ENCODE results near the gene PBX1. TPM values are rescaled to one million over a fixed set of nuclear protein-coding genes. Genes with fewer than 3 reads are reported as not detected.

PBX1 gene
- total and polyA plus RNA-seq, 2 experiments from 2014 or later, result 40.0 to 104 TPM

DNA sequence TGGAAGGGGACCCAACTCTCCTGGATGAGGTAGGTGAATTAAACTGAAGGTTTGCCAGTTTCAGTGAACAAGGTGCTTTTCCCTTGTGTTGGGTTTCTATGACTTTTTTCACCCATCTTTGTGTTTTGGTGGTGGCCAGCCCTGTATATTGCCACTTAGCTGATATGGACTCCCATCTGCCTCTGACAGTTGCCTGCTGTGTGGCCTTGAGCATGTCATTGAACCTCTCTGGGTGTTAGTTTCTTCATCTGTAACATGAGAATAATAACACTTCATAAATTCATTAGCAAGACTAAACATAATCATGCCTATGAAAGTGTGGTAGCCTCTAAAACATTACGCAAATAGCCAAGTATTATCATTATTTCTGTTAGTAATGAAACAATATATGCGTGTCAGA lies 141.7 kb downstream of the PBX1 start:
- DNase-seq (ENCODE audit: low spot score) (no peak), ATAC-seq (no peak)
- H3K27ac Mint-ChIP-seq, result no peak overlapping the region
- peaks cover 6% of the 10 kb centered on the region; the same call in 1 of the 2 replicates for H4K20me1 ChIP-seq (replicated peaks; ENCODE audit: insufficient read depth)
- H3K36me3 Mint-ChIP-seq (ENCODE audit: low read depth), result no peaks in the 10 kb centered on the region
- peaks cover 48% of the 10 kb centered on the region for H3K4me1 ChIP-seq (ENCODE audit: insufficient read depth)
- H3K4me3 Mint-ChIP-seq, result no peak overlapping the region
- H3K4me1 Mint-ChIP-seq, result peaks cover 67% of the 10 kb centered on the region
- no peaks in the 10 kb centered on the region for H3K9me3 Mint-ChIP-seq
- H3K36me3 ChIP-seq (ENCODE audit: insufficient read depth), result no peaks in the 10 kb centered on the region
- TF ChIP-seq ZNF462 (CRISPR knock-in tag; IDR thresholded peaks at IDR 0.05) (no peak), EZH2phosphoT487 (IDR thresholded peaks at IDR 0.05; ENCODE audit: unreplicated experiment) (no peak), JUNB (IDR thresholded peaks at IDR 0.05; ENCODE audit: unreplicated experiment) (no peak)
- H2AFZ ChIP-seq, result no peak overlapping the region
- no peaks in the 10 kb centered on the region for H3F3A ChIP-seq (replicated peaks; ENCODE audit: low read depth)
- no peaks in the 10 kb centered on the region; the same call in 1 of the 2 replicates for H3K9me2 ChIP-seq (ENCODE audit: insufficient read depth)
- H3K4me3 ChIP-seq, result no peak overlapping the region
- peaks cover 99% of the 10 kb centered on the region for H3K79me2 ChIP-seq (replicated peaks; ENCODE audit: insufficient read depth)
- no peaks in the 10 kb centered on the region for H3K27me3 ChIP-seq (ENCODE audit: insufficient read depth)
- no peak overlapping the region for H3K4me2 ChIP-seq
- H3K27me3 Mint-ChIP-seq (ENCODE audit: insufficient read depth, low read depth, poor library complexity), result peaks cover 3% of the 10 kb centered on the region
- H3K27ac ChIP-seq (ENCODE audit: low read depth), result no peak overlapping the region

DNA sequence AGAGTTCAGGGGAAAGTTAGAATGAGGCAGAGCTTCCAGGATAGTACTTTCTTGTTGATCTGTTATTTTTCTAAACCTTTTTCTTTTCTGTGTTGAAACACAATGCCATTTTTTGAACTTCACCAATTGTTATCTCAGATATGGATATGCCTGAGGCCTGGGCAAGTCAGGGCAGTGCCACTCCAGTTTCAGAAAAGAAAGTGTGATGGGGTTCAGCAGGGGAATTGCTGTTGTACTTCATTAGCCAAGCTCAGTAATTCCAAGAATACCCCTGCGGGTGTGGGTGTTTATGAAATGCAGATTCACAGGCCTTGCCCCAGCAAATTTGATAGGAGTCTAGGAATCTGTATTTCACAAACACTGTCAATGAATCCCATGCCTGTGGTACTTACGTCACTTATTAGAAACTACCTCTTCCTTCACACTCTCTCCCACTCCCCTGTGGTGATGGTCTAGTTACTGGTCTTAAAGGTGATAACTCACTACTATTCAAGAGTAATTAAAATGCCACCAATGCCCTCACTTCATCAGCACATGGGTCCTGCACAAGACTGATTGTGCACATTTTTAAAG lies 142.3 kb downstream of the PBX1 start:
- peaks cover 99% of the 10 kb centered on the region for H3K79me2 ChIP-seq (replicated peaks; ENCODE audit: insufficient read depth)
- no peaks in the 10 kb centered on the region for H3K27me3 ChIP-seq (ENCODE audit: insufficient read depth)
- Mint-ChIP-seq H3K4me3 (no peak overlapping the region), H3K9me3 (no peaks in the 10 kb centered on the region), H3K27ac (0 out of 2 replicates have a peak overlapping the region, but pooled peaks have one; percentile 19), H3K36me3 (ENCODE audit: low read depth) (no peaks in the 10 kb centered on the region), H3K27me3 (ENCODE audit: insufficient read depth, low read depth, poor library complexity) (peaks cover 3% of the 10 kb centered on the region), H3K4me1 (peaks cover 70% of the 10 kb centered on the region)
- H3K4me3 ChIP-seq, result no peak overlapping the region
- TF ChIP-seq EZH2phosphoT487 (IDR thresholded peaks at IDR 0.05; ENCODE audit: unreplicated experiment) (no peak), REST (IDR thresholded peaks at IDR 0.05; ENCODE audit: unreplicated experiment) (no peak)
- peaks cover 8% of the 10 kb centered on the region; the same call in 1 of the 2 replicates for H4K20me1 ChIP-seq (replicated peaks; ENCODE audit: insufficient read depth)
- H3F3A ChIP-seq (replicated peaks; ENCODE audit: low read depth), result no peaks in the 10 kb centered on the region
- H3K4me1 ChIP-seq (ENCODE audit: insufficient read depth), result peaks cover 42% of the 10 kb centered on the region
- DNase-seq (ENCODE audit: low spot score), result no peak
- no peak for ATAC-seq
- H3K36me3 ChIP-seq (ENCODE audit: insufficient read depth), result no peaks in the 10 kb centered on the region
- no peaks in the 10 kb centered on the region; the same call in 1 of the 2 replicates for H3K9me2 ChIP-seq (ENCODE audit: insufficient read depth)
- H3K27ac ChIP-seq (ENCODE audit: low read depth), result no peak overlapping the region
- no peak overlapping the region for H3K4me2 ChIP-seq
- H2AFZ ChIP-seq, result no peak overlapping the region

All from GM23338 (cell line).